HepG2 (cell line): ENCODE results near the gene PFDN2. TPM values are rescaled to one million over a fixed set of nuclear protein-coding genes. Genes with fewer than 3 reads are reported as not detected.
A peak's percentile ranks its signal among the peaks of the same experiment; 100 is the strongest.

Experiments used
- ATAC-seq: fragments of 200-7000 bp; cut with Tn5 transposase; 3 replicates; pipeline ENCODE4 v1.9.1; 2020; ENCODE audit warnings: mild to moderate bottlenecking, moderate library complexity
- BruUV-seq: library from RNA; stranded (reverse); fragments of 400-500 nt; replicated peaks from 2 replicates; lab custom pipeline; 2021; lab: Mats Ljungman, UMichigan
- CTCF ChIA-PET: fragments of 300-600 bp; formaldehyde crosslinking; extraction: SDS; loops from one replicate; lab custom pipeline; 2021; ENCODE audit warnings: low total read pairs, inconsistent platforms, low intra/inter-chr PET ratio; lab: Yijun Ruan, JAX
- POLR2A ChIA-PET: fragments of 350-600 bp; sonication (Branson Sonifier 250); formaldehyde crosslinking; loops from one replicate; lab custom pipeline; 2020; ENCODE audit warnings: antibody characterized with exemption, inconsistent platforms; lab: Yijun Ruan, JAX
- DNase-seq: peaks from one replicate; pipeline ENCODE4 v3.0.0-alpha.2; 2015; ENCODE audit warnings: low spot score
- FAIRE-seq: peaks from 3 replicates; lab custom pipeline; 2011; peaks lifted over from hg19 to GRCh38; lab: Jason Lieb, UNC
- H2AFZ ChIP-seq: one replicate; pipeline ENCODE4 v1.6.1; 2011; ENCODE audit warnings: low read length, inconsistent platforms
- H3K27ac ChIP-seq: fragments of 300-600 bp; 3 replicates; pipeline ENCODE4 v1.8.0; 2011; ENCODE audit warnings: mixed run types, mild to moderate bottlenecking, mixed read lengths, low read length, inconsistent platforms; ENCODE audit not compliant: insufficient read depth; ENCODE audit errors: extremely low read length
- H3K27me3 ChIP-seq, 2 experiments: fragments of 200-600 bp in 1 of 2; 2 replicates in 1 of 2; 3 replicates in 1 of 2; pipeline versions ENCODE4 v1.6.0 to v1.8.0; 2011; ENCODE audit warnings: low read length in 2 of 2, mild to moderate bottlenecking in 2 of 2, moderate library complexity in 2 of 2, inconsistent platforms in 1 of 2; ENCODE audit not compliant: insufficient read depth in 2 of 2, control insufficient read depth in 1 of 2
- H3K36me3 ChIP-seq, 2 experiments: fragments of 200-600 bp in 1 of 2; replicated peaks in 1 of 2; 2 replicates in 1 of 2; 3 replicates in 1 of 2; pipeline versions ENCODE4 v1.5.1 to v1.8.0; 2011; ENCODE audit warnings: low read length in 2 of 2, inconsistent platforms in 1 of 2; ENCODE audit not compliant: insufficient read depth in 2 of 2, control insufficient read depth in 1 of 2
- H3K4me1 ChIP-seq: 2 replicates; pipeline ENCODE4 v1.5.1; 2012; ENCODE audit warnings: low read length, inconsistent platforms; ENCODE audit not compliant: insufficient read depth
- H3K4me2 ChIP-seq: 2 replicates; pipeline ENCODE4 v1.6.0; 2011; ENCODE audit warnings: low read depth, low read length, inconsistent platforms
- H3K4me3 ChIP-seq, 3 experiments: fragments of 200-600 bp in 1 of 3; sonication (generic), shearing (Covaris generic) in 1 of 3; replicated peaks in 1 of 3; 2 replicates each; pipeline ENCODE4 v1.5.1; 2011 to 2016; ENCODE audit warnings: low read length in 3 of 3, inconsistent platforms in 2 of 3, low read depth in 2 of 3, mild to moderate bottlenecking in 2 of 3, control low read depth in 1 of 3, mixed read lengths in 1 of 3; ENCODE audit not compliant: insufficient read depth in 1 of 3
- H3K79me2 ChIP-seq: one replicate; pipeline ENCODE4 v1.6.1; 2011; ENCODE audit warnings: low read length, inconsistent platforms; ENCODE audit not compliant: insufficient read depth
- H3K9ac ChIP-seq: 2 replicates; pipeline ENCODE4 v1.6.0; 2011; ENCODE audit warnings: mild to moderate bottlenecking, low read depth, low read length, inconsistent platforms; ENCODE audit not compliant: insufficient read depth
- H3K9me3 ChIP-seq: 2 replicates; pipeline ENCODE4 v1.5.1; 2012; ENCODE audit warnings: mild to moderate bottlenecking, low read length
- H4K20me1 ChIP-seq: 2 replicates; pipeline ENCODE4 v1.6.0; 2011; ENCODE audit warnings: inconsistent platforms, mild to moderate bottlenecking, low read length, moderate library complexity; ENCODE audit not compliant: insufficient read depth
- FOXP1 ChIP-seq, 2 experiments: fragments of 450-650 bp in 1 of 2; IDR thresholded peaks; 2 replicates each; pipeline ENCODE4 v1.6.1; 2017 to 2018; ENCODE audit warnings: antibody characterized with exemption in 1 of 2
- MAZ ChIP-seq, 2 experiments: sonication (generic) in 1 of 2; formaldehyde crosslinking in 1 of 2; IDR thresholded peaks; 2 replicates each; pipeline versions ENCODE4 v1.5.0 to v1.6.1; 2012 to 2020; ENCODE audit warnings: low read depth in 2 of 2, mild to moderate bottlenecking in 2 of 2, borderline replicate concordance in 1 of 2, improper control_type of control experiment in 1 of 2, low read length in 1 of 2, missing genetic modification reagents in 1 of 2, moderate library complexity in 1 of 2
- RXRA ChIP-seq: sonication (generic); formaldehyde crosslinking; IDR thresholded peaks from 2 replicates; pipeline ENCODE4 v1.5.1; 2020; ENCODE audit warnings: missing genetic modification reagents
- ZNF3 ChIP-seq: IDR thresholded peaks from 2 replicates; pipeline ENCODE4 v1.7.0; 2017; ENCODE audit warnings: inconsistent platforms
- ZNF382 ChIP-seq: sonication (generic); formaldehyde crosslinking; IDR thresholded peaks from 2 replicates; pipeline ENCODE4 v1.5.0; 2020; ENCODE audit warnings: missing genetic modification reagents, mild to moderate bottlenecking, borderline replicate concordance
- ZNF510 ChIP-seq: sonication (generic); formaldehyde crosslinking; IDR thresholded peaks from 2 replicates; pipeline ENCODE4 v1.4.0; 2020; ENCODE audit warnings: low read depth, mild to moderate bottlenecking, missing genetic modification reagents
- ZSCAN20 ChIP-seq: sonication (generic); formaldehyde crosslinking; IDR thresholded peaks from 2 replicates; pipeline ENCODE4 v1.4.0; 2020; ENCODE audit warnings: missing genetic modification reagents, mild to moderate bottlenecking, borderline replicate concordance
- WGBS: methylation state at CpG from one replicate; pipeline ENCODE4 v1.1.6; 2017; ENCODE audit warnings: low lambda C conversion rate; 5-methylcytosine and 5-hydroxymethylcytosine counted together
- in situ Hi-C: cut with HindIII; loops from 2 replicates; pipeline ENCODE4 v1.10.0; 2017; ENCODE audit warnings: low pct_unique_long_range_greater_than_20kb; ENCODE audit not compliant: extremely low pct_ligation_motif_present
- intact Hi-C: fragments of 100-400 bp; cut with micrococcal nuclease; formaldehyde crosslinking; loops from one replicate; pipeline ENCODE4 v1.10.0; 2022; ENCODE audit not compliant: unreplicated experiment
- polyA plus RNA-seq, 8 experiments: library from polyadenylated mRNA; depleted of rRNA in 3 of 8; stranded (reverse) in 7 of 8; unstranded in 1 of 8; fragments of >200 nt; fragmentation: Illumina TruSeq in 4 of 8; extraction: Trizol in 4 of 8; gene quantifications; 2 replicates each; pipeline versions ENCODE4 v1.2.1 to v1.2.3, GENCODE V29; 2011 to 2016; ENCODE audit warnings: low read depth in 4 of 8, missing spikeins in 1 of 8, mixed read lengths in 1 of 8; ENCODE audit not compliant: insufficient read depth in 1 of 8
- total RNA-seq, 5 experiments: library from RNA; depleted of rRNA; stranded (reverse); fragments of >200 nt; fragmentation: Illumina TruSeq; extraction: Trizol; gene quantifications; 2 replicates each; pipeline ENCODE4 v1.2.3, GENCODE V29; 2016; ENCODE audit warnings: low read depth in 1 of 5
- TF ChIP-seq, protein P1 (sequence below): IDR thresholded peaks from 2 replicates; pipeline ENCODE4 v1.6.1; 2012; ENCODE audit warnings: low read depth, low read length, improper control_type of control experiment
- TF ChIP-seq, protein P2 (sequence below): sonication (generic); formaldehyde crosslinking; IDR thresholded peaks from 2 replicates; pipeline ENCODE4 v1.5.0; 2020; ENCODE audit warnings: mild to moderate bottlenecking, missing genetic modification reagents, moderate library complexity
- TF ChIP-seq, protein P3 (sequence below): sonication (generic); formaldehyde crosslinking; IDR thresholded peaks from 2 replicates; pipeline ENCODE4 v1.4.0; 2020; ENCODE audit warnings: missing genetic modification reagents, borderline replicate concordance

The PFDN2 gene
- total and polyA plus RNA-seq, 2 of the 13 experiments (the other 11 are each of a cell fraction or from before 2014, with no cell fraction given) = 62.6 to 63.6 TPM

DNA sequence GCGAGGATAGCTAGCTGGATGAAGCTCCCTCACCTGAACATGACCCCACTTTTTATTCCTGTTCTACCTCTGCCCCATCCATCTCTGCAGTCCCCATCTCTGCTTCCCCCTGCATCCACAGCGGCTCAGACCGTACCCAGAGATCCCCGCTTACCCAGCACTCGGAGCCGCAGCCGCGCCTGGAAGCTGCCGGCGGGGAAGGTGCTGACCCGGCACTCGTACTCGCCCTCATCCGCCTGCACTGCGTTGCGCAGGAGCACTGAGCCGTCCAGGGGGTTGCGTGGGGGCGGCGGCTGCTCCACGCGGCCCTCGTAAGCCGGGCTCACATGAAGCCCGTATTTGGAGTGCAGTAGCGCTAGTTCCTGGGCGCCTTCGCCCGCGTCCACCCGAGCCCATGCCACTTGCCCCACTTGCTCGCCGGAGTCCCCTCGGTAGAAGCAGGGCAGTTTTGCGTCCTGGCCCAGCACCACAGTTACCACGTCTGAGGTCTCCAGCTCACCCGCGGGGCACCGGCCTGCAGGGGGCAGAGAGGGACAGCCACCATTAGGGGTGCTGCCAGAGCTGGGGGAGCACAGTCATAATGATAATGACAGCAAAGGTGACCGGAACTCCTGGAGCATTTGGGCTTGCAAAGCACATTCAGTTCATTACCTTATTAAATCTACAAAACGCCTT, 38.3 kb downstream of the PFDN2 start:
- no peaks in the 10 kb centered on the region for H3K79me2 ChIP-seq
- in situ Hi-C loops = no loop called here
- H4K20me1 ChIP-seq = no peaks in the 10 kb centered on the region
- intact Hi-C loops = no loop called here
- FAIRE-seq (no peak), DNase-seq (no peak), ATAC-seq (no peak)
- H3K4me3 ChIP-seq = no peak overlapping the region
- 79% methylated on average over 30 of the region's 41 CpGs for WGBS
- H3K9ac ChIP-seq = no peak overlapping the region
- H3K4me1 ChIP-seq = peaks cover 31% of the 10 kb centered on the region
- no peaks in the 10 kb centered on the region; a peak in 1 of 5 replicates for H3K27me3 ChIP-seq
- no peaks in the 10 kb centered on the region for H3K9me3 ChIP-seq
- no peak overlapping the region for H3K27ac ChIP-seq
- ChIA-PET POLR2A (interaction anchor here (0.5 kb wide), 1 partner anchor 58 kb away, joined by 4 read pairs; the partner anchor contains the start of gene F11R), CTCF (no interaction called here)
- no peak overlapping the region for H2AFZ ChIP-seq
- BruUV-seq = no TSS peak
- no peak overlapping the region for H3K4me2 ChIP-seq
- TF ChIP-seq, protein P1, sequence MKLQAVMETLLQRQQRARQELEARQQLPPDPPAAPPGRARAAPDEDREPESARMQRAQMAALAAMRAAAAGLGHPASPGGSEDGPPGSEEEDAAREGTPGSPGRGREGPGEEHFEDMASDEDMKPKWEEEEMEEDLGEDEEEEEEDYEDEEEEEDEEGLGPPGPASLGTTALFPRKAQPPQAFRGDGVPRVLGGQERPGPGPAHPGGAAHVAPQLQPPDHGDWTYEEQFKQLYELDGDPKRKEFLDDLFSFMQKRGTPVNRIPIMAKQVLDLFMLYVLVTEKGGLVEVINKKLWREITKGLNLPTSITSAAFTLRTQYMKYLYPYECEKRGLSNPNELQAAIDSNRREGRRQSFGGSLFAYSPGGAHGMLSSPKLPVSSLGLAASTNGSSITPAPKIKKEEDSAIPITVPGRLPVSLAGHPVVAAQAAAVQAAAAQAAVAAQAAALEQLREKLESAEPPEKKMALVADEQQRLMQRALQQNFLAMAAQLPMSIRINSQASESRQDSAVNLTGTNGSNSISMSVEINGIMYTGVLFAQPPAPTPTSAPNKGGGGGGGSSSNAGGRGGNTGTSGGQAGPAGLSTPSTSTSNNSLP = no peak
- TF ChIP-seq, protein P2, sequence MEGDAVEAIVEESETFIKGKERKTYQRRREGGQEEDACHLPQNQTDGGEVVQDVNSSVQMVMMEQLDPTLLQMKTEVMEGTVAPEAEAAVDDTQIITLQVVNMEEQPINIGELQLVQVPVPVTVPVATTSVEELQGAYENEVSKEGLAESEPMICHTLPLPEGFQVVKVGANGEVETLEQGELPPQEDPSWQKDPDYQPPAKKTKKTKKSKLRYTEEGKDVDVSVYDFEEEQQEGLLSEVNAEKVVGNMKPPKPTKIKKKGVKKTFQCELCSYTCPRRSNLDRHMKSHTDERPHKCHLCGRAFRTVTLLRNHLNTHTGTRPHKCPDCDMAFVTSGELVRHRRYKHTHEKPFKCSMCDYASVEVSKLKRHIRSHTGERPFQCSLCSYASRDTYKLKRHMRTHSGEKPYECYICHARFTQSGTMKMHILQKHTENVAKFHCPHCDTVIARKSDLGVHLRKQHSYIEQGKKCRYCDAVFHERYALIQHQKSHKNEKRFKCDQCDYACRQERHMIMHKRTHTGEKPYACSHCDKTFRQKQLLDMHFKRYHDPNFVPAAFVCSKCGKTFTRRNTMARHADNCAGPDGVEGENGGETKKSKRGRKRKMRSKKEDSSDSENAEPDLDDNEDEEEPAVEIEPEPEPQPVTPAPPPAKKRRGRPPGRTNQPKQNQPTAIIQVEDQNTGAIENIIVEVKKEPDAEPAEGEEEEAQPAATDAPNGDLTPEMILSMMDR (CRISPR knock-in tag) = 0 out of 2 replicates have a peak, but pooled peaks have one; percentile 14
- TF ChIP-seq ZNF3 (CRISPR knock-in tag) = no peak
- no peaks in the 10 kb centered on the region for H3K36me3 ChIP-seq

DNA sequence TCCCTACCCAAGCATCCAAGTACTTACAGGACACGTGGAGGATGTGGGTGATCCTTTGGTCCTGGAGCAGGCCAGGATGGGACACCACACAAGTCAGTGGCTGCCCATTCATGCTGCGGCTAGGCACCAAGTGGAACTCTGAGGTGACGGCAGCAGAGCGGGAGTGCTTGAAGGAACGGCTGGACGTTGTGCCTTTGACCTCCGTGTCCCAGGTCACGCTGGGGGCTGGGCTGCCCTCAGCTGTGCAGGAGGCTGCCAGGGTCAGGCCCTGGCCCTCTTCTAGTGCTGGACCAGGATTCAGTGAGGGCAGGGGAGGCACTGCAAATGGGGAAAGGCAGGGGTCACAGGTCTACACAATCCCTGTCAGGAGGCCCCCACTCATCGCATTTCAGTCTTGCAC, 40.4 kb downstream of the PFDN2 start:
- Histone ChIP-seq H3K36me3 (no peaks in the 10 kb centered on the region), H3K9ac (no peak overlapping the region), H3K4me2 (peak overlapping the region; percentile 50), H3K79me2 (no peaks in the 10 kb centered on the region), H4K20me1 (no peaks in the 10 kb centered on the region), H3K27me3 (no peaks in the 10 kb centered on the region; a peak in 1 of 5 replicates), H3K27ac (no peak overlapping the region), H3K4me3 (no peak overlapping the region; a peak in 1 of 6 replicates), H3K9me3 (no peaks in the 10 kb centered on the region), H3K4me1 (peaks cover 34% of the 10 kb centered on the region), H2AFZ (no peak overlapping the region)
- no TSS peak for BruUV-seq
- WGBS = 8% methylated on average over 2 of the region's 9 CpGs
- no peak for FAIRE-seq
- CTCF ChIA-PET = no interaction called here
- intact Hi-C loops (no loop called here), in situ Hi-C loops (no loop called here)
- no peak for DNase-seq
- no peak for ATAC-seq
- POLR2A ChIA-PET = no interaction called here
- TF ChIP-seq, protein P3, sequence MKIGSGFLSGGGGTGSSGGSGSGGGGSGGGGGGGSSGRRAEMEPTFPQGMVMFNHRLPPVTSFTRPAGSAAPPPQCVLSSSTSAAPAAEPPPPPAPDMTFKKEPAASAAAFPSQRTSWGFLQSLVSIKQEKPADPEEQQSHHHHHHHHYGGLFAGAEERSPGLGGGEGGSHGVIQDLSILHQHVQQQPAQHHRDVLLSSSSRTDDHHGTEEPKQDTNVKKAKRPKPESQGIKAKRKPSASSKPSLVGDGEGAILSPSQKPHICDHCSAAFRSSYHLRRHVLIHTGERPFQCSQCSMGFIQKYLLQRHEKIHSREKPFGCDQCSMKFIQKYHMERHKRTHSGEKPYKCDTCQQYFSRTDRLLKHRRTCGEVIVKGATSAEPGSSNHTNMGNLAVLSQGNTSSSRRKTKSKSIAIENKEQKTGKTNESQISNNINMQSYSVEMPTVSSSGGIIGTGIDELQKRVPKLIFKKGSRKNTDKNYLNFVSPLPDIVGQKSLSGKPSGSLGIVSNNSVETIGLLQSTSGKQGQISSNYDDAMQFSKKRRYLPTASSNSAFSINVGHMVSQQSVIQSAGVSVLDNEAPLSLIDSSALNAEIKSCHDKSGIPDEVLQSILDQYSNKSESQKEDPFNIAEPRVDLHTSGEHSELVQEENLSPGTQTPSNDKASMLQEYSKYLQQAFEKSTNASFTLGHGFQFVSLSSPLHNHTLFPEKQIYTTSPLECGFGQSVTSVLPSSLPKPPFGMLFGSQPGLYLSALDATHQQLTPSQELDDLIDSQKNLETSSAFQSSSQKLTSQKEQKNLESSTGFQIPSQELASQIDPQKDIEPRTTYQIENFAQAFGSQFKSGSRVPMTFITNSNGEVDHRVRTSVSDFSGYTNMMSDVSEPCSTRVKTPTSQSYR (CRISPR knock-in tag) = peak; percentile 41; the same call in 1 of the 2 replicates
- TF ChIP-seq MAZ (IDR thresholded peaks at IDR 0.05; ENCODE audit: borderline replicate concordance, low read depth, low read length) (no peak), MAZ (CRISPR knock-in tag; IDR thresholded peaks at IDR 0.05; ENCODE audit: low read depth) (no peak), ZNF510 (CRISPR knock-in tag) (no peak), FOXP1 (IDR thresholded peaks at IDR 0.05) (no peak), FOXP1 (CRISPR knock-in tag; IDR thresholded peaks at IDR 0.05) (no peak), ZNF382 (CRISPR knock-in tag) (no peak), RXRA (peak; percentile 65), ZSCAN20 (CRISPR knock-in tag) (no peak)
